ENCODE measurements around the gene EID1. TPM values are rescaled to one million over a fixed set of nuclear protein-coding genes. Genes with fewer than 3 reads are reported as not detected.

The EID1 gene
- total and polyA plus RNA-seq, 7 donors = 88.7 to 343 (median 291) TPM

DNA sequence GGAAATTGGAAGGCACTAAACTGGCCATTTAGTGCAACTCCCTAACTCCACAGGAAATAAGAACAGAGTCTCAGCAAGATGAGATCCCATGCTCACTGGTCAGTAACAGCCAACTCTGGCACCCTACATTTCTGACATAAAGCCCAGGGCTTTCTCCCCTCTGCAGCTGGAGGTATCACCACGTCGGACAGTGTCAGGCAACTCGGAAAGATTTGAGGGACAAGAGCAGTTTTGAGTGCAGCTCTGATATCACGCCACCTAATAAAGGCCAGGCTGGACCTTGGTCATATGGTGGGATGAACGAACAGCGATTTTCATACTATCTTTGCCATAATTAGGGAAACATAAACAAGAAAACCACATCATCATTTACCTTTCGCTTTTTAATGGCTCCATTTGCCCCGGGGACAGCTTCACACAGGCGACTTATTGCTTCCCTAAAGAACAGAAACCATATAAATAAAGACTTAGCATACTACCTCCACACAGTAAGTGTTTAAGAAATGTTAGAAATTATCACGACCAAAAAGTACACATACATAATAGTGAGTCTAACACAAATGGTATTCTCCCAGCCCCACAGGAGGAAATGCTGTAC is 12.5 kb downstream of the EID1 start:
- H3K36me3 ChIP-seq = no peaks in the 10 kb centered on the region
- no peak overlapping the region for H3K27ac ChIP-seq
- no peak overlapping the region for H3K4me3 ChIP-seq
- no peaks in the 10 kb centered on the region for H3K9me3 ChIP-seq
- WGBS, 2 donors = 51 to 72% methylated on average over 10 of the region's 10 CpGs
- TF ChIP-seq EP300 (IDR thresholded peaks at IDR 0.05) (no peak), POLR2A (IDR thresholded peaks at IDR 0.05) (no peak), POLR2AphosphoS5 (IDR thresholded peaks at IDR 0.05) (no peak)
- TF ChIP-seq, protein P1, sequence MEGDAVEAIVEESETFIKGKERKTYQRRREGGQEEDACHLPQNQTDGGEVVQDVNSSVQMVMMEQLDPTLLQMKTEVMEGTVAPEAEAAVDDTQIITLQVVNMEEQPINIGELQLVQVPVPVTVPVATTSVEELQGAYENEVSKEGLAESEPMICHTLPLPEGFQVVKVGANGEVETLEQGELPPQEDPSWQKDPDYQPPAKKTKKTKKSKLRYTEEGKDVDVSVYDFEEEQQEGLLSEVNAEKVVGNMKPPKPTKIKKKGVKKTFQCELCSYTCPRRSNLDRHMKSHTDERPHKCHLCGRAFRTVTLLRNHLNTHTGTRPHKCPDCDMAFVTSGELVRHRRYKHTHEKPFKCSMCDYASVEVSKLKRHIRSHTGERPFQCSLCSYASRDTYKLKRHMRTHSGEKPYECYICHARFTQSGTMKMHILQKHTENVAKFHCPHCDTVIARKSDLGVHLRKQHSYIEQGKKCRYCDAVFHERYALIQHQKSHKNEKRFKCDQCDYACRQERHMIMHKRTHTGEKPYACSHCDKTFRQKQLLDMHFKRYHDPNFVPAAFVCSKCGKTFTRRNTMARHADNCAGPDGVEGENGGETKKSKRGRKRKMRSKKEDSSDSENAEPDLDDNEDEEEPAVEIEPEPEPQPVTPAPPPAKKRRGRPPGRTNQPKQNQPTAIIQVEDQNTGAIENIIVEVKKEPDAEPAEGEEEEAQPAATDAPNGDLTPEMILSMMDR (IDR thresholded peaks at IDR 0.05) = no peak
- H3K27me3 ChIP-seq = no peaks in the 10 kb centered on the region
- no peak for DNase-seq
- H3K4me1 ChIP-seq = peaks cover 0 to 8% (median 2%) of the 10 kb centered on the region in 4 donors
- intact Hi-C loops (cut with DNase I) = no loop called here

DNA sequence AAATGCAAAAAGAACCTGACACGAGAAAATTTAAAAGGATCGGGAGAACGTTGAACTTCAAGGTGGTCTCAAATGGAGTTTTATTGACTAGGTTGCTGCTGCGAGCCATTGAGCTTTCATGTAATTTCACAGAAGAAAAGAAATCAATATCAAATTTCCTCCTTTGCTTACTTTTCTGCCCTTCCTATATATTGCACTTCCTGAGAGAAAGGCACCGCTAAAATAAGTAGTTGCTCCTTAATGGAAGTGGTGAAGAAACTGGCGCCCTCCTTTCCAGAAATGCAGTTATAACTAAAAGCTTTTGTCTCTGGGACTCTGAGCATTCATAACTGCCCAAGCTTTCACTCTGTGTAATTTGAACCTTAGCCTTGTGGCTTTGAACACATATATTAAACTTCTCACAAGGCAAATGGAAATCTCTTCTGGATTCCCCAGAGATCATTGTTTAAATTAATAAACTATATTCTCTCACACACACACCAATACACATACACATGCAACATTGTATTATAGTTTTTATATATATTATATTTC is 13.4 kb downstream of the EID1 start:
- no peak overlapping the region for H3K4me3 ChIP-seq
- 75 to 80% methylated on average over 6 of the region's 6 CpGs for WGBS, 2 donors

DNA sequence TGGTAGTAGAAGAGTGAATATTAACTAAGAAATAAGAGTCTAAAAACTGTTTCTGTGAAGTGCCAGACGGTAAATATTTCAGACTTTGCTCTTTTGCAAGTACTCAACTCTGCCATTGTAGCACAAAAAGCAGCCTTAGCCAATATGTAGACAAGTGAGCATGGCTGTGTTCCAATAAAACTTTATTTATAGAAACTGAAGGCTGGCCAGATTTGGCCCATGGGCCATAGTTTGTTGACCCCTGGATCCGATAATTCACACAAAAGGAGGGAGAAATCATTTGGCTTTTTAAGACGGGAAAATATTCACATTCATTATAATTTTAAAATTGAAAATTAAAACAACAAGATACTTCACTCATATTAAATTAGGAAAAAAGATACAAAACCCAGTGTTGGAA is 15.4 kb downstream of the EID1 start:
- Histone ChIP-seq H3K27me3 (peaks cover 0 to 1% (median 0%) of the 10 kb centered on the region in 3 donors), H3K4me1 (peaks cover 0 to 8% (median under 1%) of the 10 kb centered on the region in 4 donors), H3K9me3 (no peaks in the 10 kb centered on the region), H3K36me3 (no peaks in the 10 kb centered on the region), H3K4me3 (no peak overlapping the region), H3K27ac (no peak overlapping the region)
- intact Hi-C loops (cut with DNase I) = no loop called here
- WGBS, 2 donors = 73 to 86% methylated on average over 3 of the region's 3 CpGs
- TF ChIP-seq EP300 (IDR thresholded peaks at IDR 0.05) = no peak
- TF ChIP-seq POLR2AphosphoS5 (IDR thresholded peaks at IDR 0.05) = no peak
- TF ChIP-seq POLR2A (IDR thresholded peaks at IDR 0.05) = no peak
- TF ChIP-seq, protein P1 (IDR thresholded peaks at IDR 0.05) = no peak
- no peak for DNase-seq

More for the DNA sequence above, 13.4 kb downstream of the EID1 start:
- Histone ChIP-seq H3K27ac (no peak overlapping the region), H3K4me1 (peaks cover 0 to 8% (median 2%) of the 10 kb centered on the region in 4 donors), H3K27me3 (no peaks in the 10 kb centered on the region), H3K9me3 (no peaks in the 10 kb centered on the region), H3K36me3 (no peaks in the 10 kb centered on the region)
- no peak for DNase-seq
- TF ChIP-seq, protein P1 (IDR thresholded peaks at IDR 0.05) = no peak
- TF ChIP-seq EP300 (IDR thresholded peaks at IDR 0.05) (no peak), POLR2A (IDR thresholded peaks at IDR 0.05) (no peak), POLR2AphosphoS5 (IDR thresholded peaks at IDR 0.05) (no peak)
- intact Hi-C loops (cut with DNase I) = no loop called here

DNA sequence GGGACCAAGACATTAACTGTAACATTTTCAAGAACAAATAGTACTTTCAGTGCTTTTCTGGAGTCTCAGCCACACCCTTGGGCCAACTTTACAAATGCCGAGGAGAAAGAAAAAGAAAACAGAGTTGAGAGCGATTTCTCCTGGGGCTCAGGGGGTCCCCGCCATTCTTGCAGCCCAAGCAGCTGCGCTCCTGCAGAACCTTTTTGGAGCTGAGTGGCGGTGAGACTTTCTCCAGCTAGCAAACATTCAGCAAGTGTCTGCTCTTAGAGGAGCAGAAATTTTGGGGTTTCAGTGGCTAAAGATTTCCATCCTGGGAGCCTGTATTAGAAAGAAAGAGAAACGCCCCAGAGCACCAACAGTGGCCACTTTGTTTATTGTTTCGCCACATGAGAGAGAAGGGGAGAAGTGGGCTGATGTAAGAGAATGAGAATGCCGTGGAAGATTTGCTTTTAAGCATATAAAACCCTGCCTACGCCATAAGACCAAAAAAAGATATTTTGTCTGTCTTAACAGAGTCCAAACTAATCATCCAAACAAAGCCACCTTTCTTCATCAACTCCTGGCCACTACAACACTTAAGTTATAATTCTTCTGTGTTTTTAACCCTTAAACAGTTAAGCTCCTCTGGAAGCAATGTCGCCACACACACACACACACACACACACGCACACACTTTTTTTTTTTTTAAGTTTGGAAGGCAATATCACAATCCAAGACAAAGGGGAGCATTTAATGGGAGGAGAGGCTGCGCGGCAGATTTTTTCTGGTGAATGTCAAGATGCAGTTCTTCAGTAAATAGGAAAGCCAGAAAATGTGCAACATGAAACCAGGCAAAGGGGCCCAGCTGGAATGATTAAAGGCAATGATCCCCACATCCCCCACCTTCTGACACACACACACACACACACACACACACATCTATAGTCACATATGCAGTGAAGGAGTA is 19.2 kb downstream of the EID1 start:
- Histone ChIP-seq H3K27ac (peak overlapping the region; percentile 56 to 69 (median 66)), H3K27me3 (peaks cover 0 to 2% (median 0%) of the 10 kb centered on the region in 3 donors), H3K36me3 (no peaks in the 10 kb centered on the region), H3K9me3 (no peaks in the 10 kb centered on the region), H3K4me1 (no peaks in the 10 kb centered on the region), H3K4me3 (peak overlapping the region in 3 of 4 donors; percentile 16 to 32 (median 19))
- no peak for DNase-seq
- intact Hi-C loops (cut with DNase I) = no loop called here
- WGBS, 2 donors = 33 to 56% methylated on average over 13 of the region's 13 CpGs
- TF ChIP-seq, protein P1 (IDR thresholded peaks at IDR 0.05) = no peak
- TF ChIP-seq POLR2A (IDR thresholded peaks at IDR 0.05) = no peak
- peak in 1 of 4 donors; percentile 14 for TF ChIP-seq POLR2AphosphoS5 (IDR thresholded peaks at IDR 0.05)

All from sigmoid colon (tissue), 7 donors.